HepG2 (cell line): ENCODE measurements around the gene HNF1B. TPM values are rescaled to one million over a fixed set of nuclear protein-coding genes. Genes with fewer than 3 reads are reported as not detected.

Experiments
- ATAC-seq: fragments of 200-7000 bp; cut with Tn5 transposase; 3 replicates; pipeline ENCODE4 v1.9.1; 2020; ENCODE audit warnings: mild to moderate bottlenecking, moderate library complexity
- BruUV-seq: library from RNA; stranded (reverse); fragments of 400-500 nt; replicated peaks from 2 replicates; lab custom pipeline; 2021; lab: Mats Ljungman, UMichigan
- CTCF ChIA-PET: fragments of 300-600 bp; formaldehyde crosslinking; extraction: SDS; loops from one replicate; lab custom pipeline; 2021; ENCODE audit warnings: low total read pairs, inconsistent platforms, low intra/inter-chr PET ratio; lab: Yijun Ruan, JAX
- POLR2A ChIA-PET: fragments of 350-600 bp; sonication (Branson Sonifier 250); formaldehyde crosslinking; loops from one replicate; lab custom pipeline; 2020; ENCODE audit warnings: antibody characterized with exemption, inconsistent platforms; lab: Yijun Ruan, JAX
- DNase-seq: peaks from one replicate; pipeline ENCODE4 v3.0.0-alpha.2; 2015; ENCODE audit warnings: low spot score
- FAIRE-seq: peaks from 3 replicates; lab custom pipeline; 2011; peaks lifted over from hg19 to GRCh38; lab: Jason Lieb, UNC
- H2AFZ ChIP-seq: one replicate; pipeline ENCODE4 v1.6.1; 2011; ENCODE audit warnings: low read length, inconsistent platforms
- H3K27ac ChIP-seq: fragments of 300-600 bp; 3 replicates; pipeline ENCODE4 v1.8.0; 2011; ENCODE audit warnings: mixed run types, mild to moderate bottlenecking, mixed read lengths, low read length, inconsistent platforms; ENCODE audit not compliant: insufficient read depth; ENCODE audit errors: extremely low read length
- H3K27me3 ChIP-seq, 2 experiments: fragments of 200-600 bp in 1 of 2; 2 replicates in 1 of 2; 3 replicates in 1 of 2; pipeline versions ENCODE4 v1.6.0 to v1.8.0; 2011; ENCODE audit warnings: low read length in 2 of 2, mild to moderate bottlenecking in 2 of 2, moderate library complexity in 2 of 2, inconsistent platforms in 1 of 2; ENCODE audit not compliant: insufficient read depth in 2 of 2, control insufficient read depth in 1 of 2
- H3K36me3 ChIP-seq, 2 experiments: fragments of 200-600 bp in 1 of 2; replicated peaks in 1 of 2; 2 replicates in 1 of 2; 3 replicates in 1 of 2; pipeline versions ENCODE4 v1.5.1 to v1.8.0; 2011; ENCODE audit warnings: low read length in 2 of 2, inconsistent platforms in 1 of 2; ENCODE audit not compliant: insufficient read depth in 2 of 2, control insufficient read depth in 1 of 2
- H3K4me1 ChIP-seq: 2 replicates; pipeline ENCODE4 v1.5.1; 2012; ENCODE audit warnings: low read length, inconsistent platforms; ENCODE audit not compliant: insufficient read depth
- H3K4me2 ChIP-seq: 2 replicates; pipeline ENCODE4 v1.6.0; 2011; ENCODE audit warnings: low read depth, low read length, inconsistent platforms
- H3K4me3 ChIP-seq, 3 experiments: fragments of 200-600 bp in 1 of 3; sonication (generic), shearing (Covaris generic) in 1 of 3; replicated peaks in 1 of 3; 2 replicates each; pipeline ENCODE4 v1.5.1; 2011 to 2016; ENCODE audit warnings: low read length in 3 of 3, inconsistent platforms in 2 of 3, low read depth in 2 of 3, mild to moderate bottlenecking in 2 of 3, control low read depth in 1 of 3, mixed read lengths in 1 of 3; ENCODE audit not compliant: insufficient read depth in 1 of 3
- H3K79me2 ChIP-seq: one replicate; pipeline ENCODE4 v1.6.1; 2011; ENCODE audit warnings: low read length, inconsistent platforms; ENCODE audit not compliant: insufficient read depth
- H3K9ac ChIP-seq: 2 replicates; pipeline ENCODE4 v1.6.0; 2011; ENCODE audit warnings: mild to moderate bottlenecking, low read depth, low read length, inconsistent platforms; ENCODE audit not compliant: insufficient read depth
- H3K9me3 ChIP-seq: 2 replicates; pipeline ENCODE4 v1.5.1; 2012; ENCODE audit warnings: mild to moderate bottlenecking, low read length
- H4K20me1 ChIP-seq: 2 replicates; pipeline ENCODE4 v1.6.0; 2011; ENCODE audit warnings: inconsistent platforms, mild to moderate bottlenecking, low read length, moderate library complexity; ENCODE audit not compliant: insufficient read depth
- ARNT2 ChIP-seq: sonication (generic); formaldehyde crosslinking; IDR thresholded peaks from 2 replicates; pipeline ENCODE4 v1.8.0; 2022; ENCODE audit warnings: mild to moderate bottlenecking, low read depth, missing genetic modification reagents, moderate library complexity
- BRD4 ChIP-seq: sonication (generic); formaldehyde crosslinking; IDR thresholded peaks from 2 replicates; pipeline ENCODE4 v1.4.0; 2020; ENCODE audit warnings: missing genetic modification reagents
- FOSL1 ChIP-seq: sonication (generic); formaldehyde crosslinking; IDR thresholded peaks from 2 replicates; pipeline ENCODE4 v1.9.0; 2021; ENCODE audit warnings: missing genetic modification reagents, borderline replicate concordance
- HNRNPH1 ChIP-seq: fragments of 200-400 bp; formaldehyde crosslinking; optimal IDR thresholded peaks from 2 replicates; pipeline ENCODE3; 2017; ENCODE audit warnings: mild to moderate bottlenecking, low read depth, low read length
- IRF2 ChIP-seq: IDR thresholded peaks from 2 replicates; pipeline ENCODE4 v1.6.1; 2018; ENCODE audit warnings: missing genetic modification reagents, missing compliant biosample characterization
- KLF12 ChIP-seq: sonication (generic); formaldehyde crosslinking; IDR thresholded peaks from 2 replicates; pipeline ENCODE4 v1.4.0; 2020; ENCODE audit warnings: missing genetic modification reagents, borderline replicate concordance
- MAZ ChIP-seq, 2 experiments: sonication (generic) in 1 of 2; formaldehyde crosslinking in 1 of 2; IDR thresholded peaks; 2 replicates each; pipeline versions ENCODE4 v1.5.0 to v1.6.1; 2012 to 2020; ENCODE audit warnings: low read depth in 2 of 2, mild to moderate bottlenecking in 2 of 2, borderline replicate concordance in 1 of 2, improper control_type of control experiment in 1 of 2, low read length in 1 of 2, missing genetic modification reagents in 1 of 2, moderate library complexity in 1 of 2
- SMAD9 ChIP-seq: sonication (generic); formaldehyde crosslinking; IDR thresholded peaks from 2 replicates; pipeline ENCODE4 v1.5.1; 2020; ENCODE audit warnings: mild to moderate bottlenecking, missing genetic modification reagents
- U2AF2 ChIP-seq: fragments of 200-400 bp; formaldehyde crosslinking; IDR thresholded peaks from 2 replicates; pipeline ENCODE4 v1.6.1; 2017; ENCODE audit warnings: low read depth, mild to moderate bottlenecking, low read length
- ZNF776 ChIP-seq: sonication (generic); formaldehyde crosslinking; IDR thresholded peaks from 2 replicates; pipeline ENCODE4 v1.4.0; 2020; ENCODE audit warnings: mild to moderate bottlenecking, missing genetic modification reagents
- ZNF850 ChIP-seq: sonication (generic); formaldehyde crosslinking; conservative IDR thresholded peaks from 2 replicates; pipeline ENCODE4 v1.9.0; 2021; ENCODE audit warnings: mild to moderate bottlenecking, missing genetic modification reagents
- WGBS: methylation state at CpG from one replicate; pipeline ENCODE4 v1.1.6; 2017; ENCODE audit warnings: low lambda C conversion rate; 5-methylcytosine and 5-hydroxymethylcytosine counted together
- in situ Hi-C: cut with HindIII; loops from 2 replicates; pipeline ENCODE4 v1.10.0; 2017; ENCODE audit warnings: low pct_unique_long_range_greater_than_20kb; ENCODE audit not compliant: extremely low pct_ligation_motif_present
- intact Hi-C: fragments of 100-400 bp; cut with micrococcal nuclease; formaldehyde crosslinking; loops from one replicate; pipeline ENCODE4 v1.10.0; 2022; ENCODE audit not compliant: unreplicated experiment
- polyA plus RNA-seq, 8 experiments: library from polyadenylated mRNA; depleted of rRNA in 3 of 8; stranded (reverse) in 7 of 8; unstranded in 1 of 8; fragments of >200 nt; fragmentation: Illumina TruSeq in 4 of 8; extraction: Trizol in 4 of 8; gene quantifications; 2 replicates each; pipeline versions ENCODE4 v1.2.1 to v1.2.3, GENCODE V29; 2011 to 2016; ENCODE audit warnings: low read depth in 4 of 8, missing spikeins in 1 of 8, mixed read lengths in 1 of 8; ENCODE audit not compliant: insufficient read depth in 1 of 8
- total RNA-seq, 5 experiments: library from RNA; depleted of rRNA; stranded (reverse); fragments of >200 nt; fragmentation: Illumina TruSeq; extraction: Trizol; gene quantifications; 2 replicates each; pipeline ENCODE4 v1.2.3, GENCODE V29; 2016; ENCODE audit warnings: low read depth in 1 of 5

HNF1B gene
- total and polyA plus RNA-seq, 2 of the 13 experiments (the other 11 are each of a cell fraction or from before 2014, with no cell fraction given), result 1.9 to 5.3 TPM

DNA sequence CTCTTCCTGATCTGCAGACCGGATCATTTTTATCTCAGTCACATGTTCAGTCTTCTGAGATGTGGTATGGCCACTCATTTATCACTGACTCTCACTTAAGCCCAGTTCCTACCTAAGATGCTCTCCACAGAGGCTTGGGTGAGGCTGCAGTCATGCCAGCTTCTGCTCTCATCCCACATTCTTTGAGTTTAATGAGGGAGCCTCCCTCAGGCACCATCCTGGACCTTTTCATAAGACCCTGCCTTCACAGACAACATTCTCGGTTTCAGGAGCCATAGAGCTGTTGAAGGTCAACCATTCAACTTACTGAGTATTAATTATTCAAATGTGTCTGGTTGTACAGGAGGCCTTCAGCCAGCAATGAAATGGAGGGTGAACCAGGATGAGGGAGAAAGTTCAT lies 23.6 kb upstream of the HNF1B start:
- H4K20me1 ChIP-seq, result no peaks in the 10 kb centered on the region
- FAIRE-seq (no peak), ATAC-seq (no peak), DNase-seq (no peak)
- ChIA-PET POLR2A (interaction anchor here (0.5 kb wide), 1 partner anchor 199 kb away, joined by 3 read pairs; no protein-coding TSS in a partner anchor), CTCF (no interaction called here)
- no peak overlapping the region for H3K27ac ChIP-seq
- in situ Hi-C loops, result no loop called here
- no peak overlapping the region for H2AFZ ChIP-seq
- no peaks in the 10 kb centered on the region for H3K36me3 ChIP-seq
- H3K79me2 ChIP-seq, result no peaks in the 10 kb centered on the region
- TF ChIP-seq ZNF850 (peak; percentile 99), FOSL1 (CRISPR knock-in tag) (no peak)
- H3K4me3 ChIP-seq, result no peak overlapping the region
- intact Hi-C loops, result no loop called here
- H3K9me3 ChIP-seq, result 0 out of 2 replicates have a peak, but pooled peaks cover 7% of the 10 kb centered on the region
- WGBS, result 46% methylated on average over 2 of the region's 2 CpGs
- peaks cover 0 to 9% of the 10 kb centered on the region in 2 experiments; a peak in 1 of 5 replicates for H3K27me3 ChIP-seq
- no peak overlapping the region for H3K9ac ChIP-seq
- H3K4me1 ChIP-seq, result peaks cover 59% of the 10 kb centered on the region
- no TSS peak for BruUV-seq
- H3K4me2 ChIP-seq, result no peak overlapping the region

DNA sequence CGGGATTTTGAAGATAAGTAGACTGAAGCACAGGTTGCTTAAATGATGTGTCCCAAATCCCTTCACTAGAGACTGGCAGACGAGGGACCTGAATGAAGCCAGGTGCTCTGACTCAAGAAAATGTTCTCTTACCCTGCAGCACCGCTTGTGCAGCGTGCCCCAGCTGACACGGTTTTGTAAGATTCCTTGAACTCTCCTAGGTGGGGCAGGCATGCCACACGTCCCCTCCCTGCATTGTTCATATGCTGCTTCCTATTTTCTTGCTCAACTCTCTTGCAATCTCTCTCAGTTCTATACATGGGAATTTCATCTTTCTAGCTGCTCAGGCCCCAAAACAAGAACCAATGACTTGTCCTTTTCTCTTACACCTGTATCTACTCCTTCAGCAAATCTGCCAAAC lies 22.1 kb upstream of the HNF1B start:
- FAIRE-seq (no peak), DNase-seq (no peak), ATAC-seq (no peak)
- no peaks in the 10 kb centered on the region for H4K20me1 ChIP-seq
- H3K4me1 ChIP-seq, result peaks cover 58% of the 10 kb centered on the region
- H3K27ac ChIP-seq, result no peak overlapping the region
- no peak overlapping the region for H3K9ac ChIP-seq
- POLR2A ChIA-PET, result interaction anchor here (1.1 kb wide), 1 partner anchor 21 kb away, joined by 3 read pairs; no protein-coding TSS in a partner anchor
- in situ Hi-C loops, result no loop called here
- TF ChIP-seq BRD4 (CRISPR knock-in tag), result no peak
- no peak for TF ChIP-seq MAZ (IDR thresholded peaks at IDR 0.05; ENCODE audit: borderline replicate concordance, low read depth, low read length)
- no peak for TF ChIP-seq MAZ (CRISPR knock-in tag; IDR thresholded peaks at IDR 0.05; ENCODE audit: low read depth)
- no peak for TF ChIP-seq KLF12
- TF ChIP-seq U2AF2, result no peak
- TF ChIP-seq HNRNPH1, result no peak
- no peak for TF ChIP-seq ARNT2 (CRISPR knock-in tag)
- TF ChIP-seq ZNF776 (CRISPR knock-in tag), result no peak
- no peak for TF ChIP-seq IRF2 (CRISPR knock-in tag)
- TF ChIP-seq SMAD9 (CRISPR knock-in tag), result no peak
- H3K4me3 ChIP-seq, result no peak overlapping the region
- H3K9me3 ChIP-seq, result 0 out of 2 replicates have a peak, but pooled peaks cover 7% of the 10 kb centered on the region
- BruUV-seq, result no TSS peak
- CTCF ChIA-PET, result no interaction called here
- H3K79me2 ChIP-seq, result no peaks in the 10 kb centered on the region
- H3K27me3 ChIP-seq, result peaks cover 0 to 9% of the 10 kb centered on the region in 2 experiments; a peak in 1 of 5 replicates
- no peak overlapping the region for H2AFZ ChIP-seq
- WGBS, result 22% methylated on average over 6 of the region's 6 CpGs
- H3K4me2 ChIP-seq, result peak overlapping the region; percentile 54
- H3K36me3 ChIP-seq, result no peaks in the 10 kb centered on the region
- intact Hi-C loops, result no loop called here
